Measurements from ENCODE around the gene STIM1.

STIM1 gene

DNA sequence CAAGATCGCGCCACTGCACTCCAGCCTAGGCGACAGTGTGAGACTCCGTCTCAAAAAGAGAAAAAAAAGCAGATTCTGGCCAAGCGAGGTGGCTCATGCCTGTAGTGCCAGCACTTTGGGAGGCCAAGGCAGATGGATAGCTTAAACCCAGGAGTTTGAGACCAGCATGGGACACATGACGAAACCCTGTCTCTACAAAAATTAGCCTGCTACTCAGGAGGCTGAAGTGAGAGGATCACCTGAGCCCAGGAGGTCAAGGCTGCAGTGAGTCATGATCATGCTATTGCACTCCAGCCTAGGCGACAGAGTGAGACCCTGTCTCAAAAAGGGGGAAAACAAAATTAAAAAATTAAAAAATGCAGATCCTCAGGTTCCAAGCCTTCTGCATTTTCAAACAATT, 33.2 kb upstream of the STIM1 start:
- TF ChIP-seq, protein P1, sequence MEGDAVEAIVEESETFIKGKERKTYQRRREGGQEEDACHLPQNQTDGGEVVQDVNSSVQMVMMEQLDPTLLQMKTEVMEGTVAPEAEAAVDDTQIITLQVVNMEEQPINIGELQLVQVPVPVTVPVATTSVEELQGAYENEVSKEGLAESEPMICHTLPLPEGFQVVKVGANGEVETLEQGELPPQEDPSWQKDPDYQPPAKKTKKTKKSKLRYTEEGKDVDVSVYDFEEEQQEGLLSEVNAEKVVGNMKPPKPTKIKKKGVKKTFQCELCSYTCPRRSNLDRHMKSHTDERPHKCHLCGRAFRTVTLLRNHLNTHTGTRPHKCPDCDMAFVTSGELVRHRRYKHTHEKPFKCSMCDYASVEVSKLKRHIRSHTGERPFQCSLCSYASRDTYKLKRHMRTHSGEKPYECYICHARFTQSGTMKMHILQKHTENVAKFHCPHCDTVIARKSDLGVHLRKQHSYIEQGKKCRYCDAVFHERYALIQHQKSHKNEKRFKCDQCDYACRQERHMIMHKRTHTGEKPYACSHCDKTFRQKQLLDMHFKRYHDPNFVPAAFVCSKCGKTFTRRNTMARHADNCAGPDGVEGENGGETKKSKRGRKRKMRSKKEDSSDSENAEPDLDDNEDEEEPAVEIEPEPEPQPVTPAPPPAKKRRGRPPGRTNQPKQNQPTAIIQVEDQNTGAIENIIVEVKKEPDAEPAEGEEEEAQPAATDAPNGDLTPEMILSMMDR (IDR thresholded peaks at IDR 0.05; ENCODE audit: unreplicated experiment in 3 of 3): no peak
- H3K27ac Mint-ChIP-seq: no peak overlapping the region
- peaks cover 34% of the 10 kb centered on the region for H3K36me3 Mint-ChIP-seq (ENCODE audit: low read depth)
- no peaks in the 10 kb centered on the region for H3K9me3 Mint-ChIP-seq
- no peak overlapping the region for H3K4me3 Mint-ChIP-seq
- no peaks in the 10 kb centered on the region for H3K27me3 Mint-ChIP-seq (ENCODE audit: low read depth)
- no peaks in the 10 kb centered on the region for H3K4me1 Mint-ChIP-seq

DNA sequence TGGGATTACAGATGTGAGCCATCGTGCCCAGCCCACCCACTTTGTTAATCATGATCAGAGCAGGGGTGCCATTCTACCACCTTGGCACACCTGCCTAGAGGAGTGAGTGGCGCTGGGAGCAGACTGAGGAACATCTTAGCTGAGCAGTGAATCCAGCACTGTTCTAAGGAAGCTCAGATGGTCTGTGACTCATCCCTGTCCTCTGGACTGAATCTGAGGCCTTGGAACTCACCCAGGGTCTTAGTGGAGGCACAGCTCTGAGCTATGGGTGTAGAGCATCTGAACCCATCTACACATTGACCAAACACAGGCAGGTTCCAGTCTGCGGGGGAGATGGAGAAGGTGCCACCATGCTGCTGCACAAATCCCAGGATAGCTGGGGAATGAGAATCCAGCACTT, 32.2 kb upstream of the STIM1 start:
- H3K4me3 Mint-ChIP-seq: no peak overlapping the region
- TF ChIP-seq, protein P1 (IDR thresholded peaks at IDR 0.05; ENCODE audit: unreplicated experiment in 3 of 3): no peak
- peaks cover 42% of the 10 kb centered on the region for H3K36me3 Mint-ChIP-seq (ENCODE audit: low read depth)
- no peak overlapping the region for H3K27ac Mint-ChIP-seq
- no peaks in the 10 kb centered on the region for H3K4me1 Mint-ChIP-seq
- H3K27me3 Mint-ChIP-seq (ENCODE audit: low read depth): no peaks in the 10 kb centered on the region
- H3K9me3 Mint-ChIP-seq: no peaks in the 10 kb centered on the region

DNA sequence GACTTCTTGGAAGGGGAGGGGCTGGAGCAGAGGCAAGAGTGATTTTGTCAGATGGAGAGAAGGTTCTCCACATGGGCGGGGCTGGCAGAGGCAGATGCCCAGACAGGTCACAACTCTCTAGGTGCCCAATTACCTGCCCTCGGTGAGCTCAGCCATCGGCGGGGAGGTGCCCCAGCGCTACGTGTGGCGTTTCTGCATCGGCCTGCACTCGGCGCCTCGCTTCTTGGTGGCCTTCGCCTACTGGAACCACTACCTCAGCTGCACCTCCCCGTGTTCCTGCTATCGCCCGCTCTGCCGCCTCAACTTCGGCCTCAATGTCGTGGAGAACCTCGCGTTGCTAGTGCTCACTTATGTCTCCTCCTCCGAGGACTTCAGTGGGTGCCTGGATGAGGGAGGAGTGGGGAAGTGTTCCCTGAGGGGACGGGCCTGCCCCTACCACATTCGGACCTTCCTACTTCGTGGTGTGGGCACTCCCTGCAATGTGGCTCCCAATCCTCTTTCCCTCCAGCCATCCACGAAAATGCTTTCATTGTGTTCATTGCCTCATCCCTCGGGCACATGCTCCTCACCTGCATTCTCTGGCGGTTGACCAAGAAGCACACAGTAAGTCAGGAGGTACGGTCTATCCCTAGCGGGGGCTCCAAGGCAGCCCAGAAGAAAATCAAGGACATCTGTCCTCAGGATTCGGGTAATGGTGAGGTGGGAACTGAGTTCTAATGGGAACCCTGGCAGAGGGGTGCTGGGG, 31.5 kb upstream of the STIM1 start:
- no peaks in the 10 kb centered on the region for H3K9me3 Mint-ChIP-seq
- no peak overlapping the region for H3K27ac Mint-ChIP-seq
- peaks cover 42% of the 10 kb centered on the region for H3K36me3 Mint-ChIP-seq (ENCODE audit: low read depth)
- TF ChIP-seq, protein P1 (IDR thresholded peaks at IDR 0.05; ENCODE audit: unreplicated experiment in 3 of 3): no peak
- no peaks in the 10 kb centered on the region for H3K27me3 Mint-ChIP-seq (ENCODE audit: low read depth)
- H3K4me3 Mint-ChIP-seq: no peak overlapping the region
- H3K4me1 Mint-ChIP-seq: no peaks in the 10 kb centered on the region

DNA sequence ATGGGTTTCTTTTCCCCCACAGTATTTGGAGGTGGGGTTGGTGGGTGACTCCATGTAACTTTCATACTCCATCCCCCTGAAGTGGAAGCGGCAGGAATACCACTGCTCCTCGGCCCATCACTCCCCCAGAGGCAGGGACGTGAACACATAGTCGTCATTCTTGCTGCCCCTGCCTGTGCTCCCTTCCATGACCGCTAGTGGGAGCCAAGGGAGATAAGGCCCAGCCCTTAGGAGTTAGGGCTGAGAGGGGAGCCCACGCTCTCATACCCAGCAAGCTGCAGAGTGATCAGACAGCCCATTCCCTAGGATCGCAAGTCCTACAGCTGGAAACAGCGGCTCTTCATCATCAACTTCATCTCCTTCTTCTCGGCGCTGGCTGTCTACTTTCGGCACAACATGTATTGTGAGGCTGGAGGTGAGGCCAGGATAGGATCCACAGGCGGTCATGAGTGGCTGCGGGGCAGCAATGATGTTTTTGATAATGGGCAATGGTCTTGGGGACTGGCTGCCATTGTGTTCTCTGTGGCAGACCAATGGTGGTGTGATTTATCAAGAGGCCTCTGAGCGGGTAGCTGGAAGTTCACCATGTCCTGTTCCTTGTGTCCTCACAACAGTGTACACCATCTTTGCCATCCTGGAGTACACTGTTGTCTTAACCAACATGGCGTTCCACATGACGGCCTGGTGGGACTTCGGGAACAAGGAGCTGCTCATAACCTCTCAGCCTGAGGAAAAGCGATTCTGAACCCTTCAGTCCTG, 30.6 kb upstream of the STIM1 start:
- H3K4me3 Mint-ChIP-seq: no peak overlapping the region
- TF ChIP-seq, protein P1 (IDR thresholded peaks at IDR 0.05; ENCODE audit: unreplicated experiment in 3 of 3): peak; percentile 34 to 41 (median 40)
- no peak overlapping the region for H3K27ac Mint-ChIP-seq
- H3K4me1 Mint-ChIP-seq: no peaks in the 10 kb centered on the region
- no peaks in the 10 kb centered on the region for H3K27me3 Mint-ChIP-seq (ENCODE audit: low read depth)
- no peaks in the 10 kb centered on the region for H3K9me3 Mint-ChIP-seq
- peaks cover 46% of the 10 kb centered on the region for H3K36me3 Mint-ChIP-seq (ENCODE audit: low read depth)

DNA sequence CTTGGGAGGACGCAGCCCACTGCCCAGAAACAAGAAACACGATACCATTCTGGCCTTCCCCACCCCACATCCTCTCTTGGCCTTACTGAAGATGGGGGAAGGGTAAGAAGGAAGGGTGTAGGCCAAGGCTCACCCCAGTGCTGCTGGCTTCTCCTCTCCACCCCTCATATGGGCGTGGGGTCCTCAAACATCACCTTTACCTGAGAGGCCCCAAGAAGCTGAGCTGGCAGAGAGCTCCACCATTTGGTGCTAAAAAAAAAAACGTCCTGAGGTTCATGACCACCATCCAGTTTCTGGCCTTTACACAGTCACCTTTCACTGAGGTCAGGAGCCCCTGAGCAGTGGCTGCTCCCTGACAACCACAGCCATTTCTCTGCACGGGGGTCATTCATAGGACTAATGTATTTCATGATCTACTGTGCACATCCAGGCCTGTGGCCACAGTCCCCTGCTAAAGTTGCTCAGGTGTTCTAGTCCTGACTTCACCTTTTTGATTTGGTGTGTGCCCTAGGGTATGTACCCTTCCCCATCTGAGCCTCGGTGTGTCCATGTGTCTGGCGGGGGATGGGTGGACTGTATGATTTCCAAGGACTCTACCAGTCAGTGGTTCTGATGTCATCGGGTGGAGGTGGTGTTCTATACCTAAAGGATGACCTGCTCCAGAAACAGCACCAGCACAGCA, 29.9 kb upstream of the STIM1 start:
- Mint-ChIP-seq H3K9me3 (no peaks in the 10 kb centered on the region), H3K4me1 (no peaks in the 10 kb centered on the region), H3K36me3 (ENCODE audit: low read depth) (peaks cover 51% of the 10 kb centered on the region), H3K27ac (no peak overlapping the region), H3K27me3 (ENCODE audit: low read depth) (no peaks in the 10 kb centered on the region), H3K4me3 (no peak overlapping the region)
- TF ChIP-seq, protein P1 (IDR thresholded peaks at IDR 0.05; ENCODE audit: unreplicated experiment in 3 of 3): no peak

Data from nephron (organoid).